ENCODE measurements around the gene FOXP2.

The FOXP2 gene

GRCh38 chr7:114639451-114639850 is 224.8 kb downstream of the FOXP2 start:
- H3K27me3 ChIP-seq (ENCODE audit: control insufficient read depth, insufficient read depth, low read length) = no peaks in the 10 kb centered on the region
- H3K9me3 ChIP-seq (ENCODE audit: control insufficient read depth, insufficient read depth, low read length) = no peaks in the 10 kb centered on the region
- H3K4me3 ChIP-seq (ENCODE audit: low read depth, low read length) = no peak overlapping the region
- no peak overlapping the region for H3K9ac ChIP-seq (ENCODE audit: low read depth, low read length)
- H3K36me3 ChIP-seq (ENCODE audit: control insufficient read depth, insufficient read depth, low read length) = no peaks in the 10 kb centered on the region
- no peak overlapping the region for H3K27ac ChIP-seq (ENCODE audit: low read depth, low read length)
- H3K4me1 ChIP-seq (ENCODE audit: control insufficient read depth, insufficient read depth, low read length) = no peaks in the 10 kb centered on the region

GRCh38 chr7:114644455-114644854 is 229.8 kb downstream of the FOXP2 start:
- H3K4me3 ChIP-seq (ENCODE audit: low read depth, low read length) = no peak overlapping the region
- no peaks in the 10 kb centered on the region for H3K36me3 ChIP-seq (ENCODE audit: control insufficient read depth, insufficient read depth, low read length)
- H3K9me3 ChIP-seq (ENCODE audit: control insufficient read depth, insufficient read depth, low read length) = no peaks in the 10 kb centered on the region
- H3K27me3 ChIP-seq (ENCODE audit: control insufficient read depth, insufficient read depth, low read length) = no peaks in the 10 kb centered on the region
- H3K4me1 ChIP-seq (ENCODE audit: control insufficient read depth, insufficient read depth, low read length) = peaks cover 12% of the 10 kb centered on the region; the same call in 1 of the 2 replicates
- H3K27ac ChIP-seq (ENCODE audit: low read depth, low read length) = no peak overlapping the region
- no peak overlapping the region for H3K9ac ChIP-seq (ENCODE audit: low read depth, low read length)

GRCh38 chr7:114645451-114645850 is 230.8 kb downstream of the FOXP2 start:
- H3K9me3 ChIP-seq (ENCODE audit: control insufficient read depth, insufficient read depth, low read length) = no peaks in the 10 kb centered on the region
- no peak overlapping the region for H3K27ac ChIP-seq (ENCODE audit: low read depth, low read length)
- no peaks in the 10 kb centered on the region for H3K36me3 ChIP-seq (ENCODE audit: control insufficient read depth, insufficient read depth, low read length)
- no peak overlapping the region for H3K4me3 ChIP-seq (ENCODE audit: low read depth, low read length)
- H3K27me3 ChIP-seq (ENCODE audit: control insufficient read depth, insufficient read depth, low read length) = no peaks in the 10 kb centered on the region
- no peak overlapping the region for H3K9ac ChIP-seq (ENCODE audit: low read depth, low read length)
- peaks cover 20% of the 10 kb centered on the region; the same call in 1 of the 2 replicates for H3K4me1 ChIP-seq (ENCODE audit: control insufficient read depth, insufficient read depth, low read length)

GRCh38 chr7:114647518-114647917 is 232.9 kb downstream of the FOXP2 start:
- H3K9me3 ChIP-seq (ENCODE audit: control insufficient read depth, insufficient read depth, low read length) = no peaks in the 10 kb centered on the region
- no peaks in the 10 kb centered on the region for H3K27me3 ChIP-seq (ENCODE audit: control insufficient read depth, insufficient read depth, low read length)
- H3K9ac ChIP-seq (ENCODE audit: low read depth, low read length) = no peak overlapping the region
- no peaks in the 10 kb centered on the region for H3K36me3 ChIP-seq (ENCODE audit: control insufficient read depth, insufficient read depth, low read length)
- H3K27ac ChIP-seq (ENCODE audit: low read depth, low read length) = no peak overlapping the region
- peaks cover 27% of the 10 kb centered on the region; the same call in 1 of the 2 replicates for H3K4me1 ChIP-seq (ENCODE audit: control insufficient read depth, insufficient read depth, low read length)
- H3K4me3 ChIP-seq (ENCODE audit: low read depth, low read length) = no peak overlapping the region

GRCh38 chr7:114648117-114648516 is 233.5 kb downstream of the FOXP2 start:
- Histone ChIP-seq H3K4me1 (ENCODE audit: control insufficient read depth, insufficient read depth, low read length) (peaks cover 27% of the 10 kb centered on the region; the same call in 1 of the 2 replicates), H3K27me3 (ENCODE audit: control insufficient read depth, insufficient read depth, low read length) (no peaks in the 10 kb centered on the region), H3K36me3 (ENCODE audit: control insufficient read depth, insufficient read depth, low read length) (no peaks in the 10 kb centered on the region), H3K27ac (ENCODE audit: low read depth, low read length) (no peak overlapping the region), H3K9ac (ENCODE audit: low read depth, low read length) (no peak overlapping the region), H3K9me3 (ENCODE audit: control insufficient read depth, insufficient read depth, low read length) (no peaks in the 10 kb centered on the region), H3K4me3 (ENCODE audit: low read depth, low read length) (no peak overlapping the region)

GRCh38 chr7:114648680-114649079 is 234.1 kb downstream of the FOXP2 start:
- Histone ChIP-seq H3K36me3 (ENCODE audit: control insufficient read depth, insufficient read depth, low read length) (no peaks in the 10 kb centered on the region), H3K9me3 (ENCODE audit: control insufficient read depth, insufficient read depth, low read length) (no peaks in the 10 kb centered on the region), H3K9ac (ENCODE audit: low read depth, low read length) (no peak overlapping the region), H3K4me3 (ENCODE audit: low read depth, low read length) (no peak overlapping the region), H3K27ac (ENCODE audit: low read depth, low read length) (no peak overlapping the region), H3K27me3 (ENCODE audit: control insufficient read depth, insufficient read depth, low read length) (no peaks in the 10 kb centered on the region), H3K4me1 (ENCODE audit: control insufficient read depth, insufficient read depth, low read length) (peaks cover 33% of the 10 kb centered on the region)

GRCh38 chr7:114649689-114650088 is 235.1 kb downstream of the FOXP2 start:
- Histone ChIP-seq H3K4me1 (ENCODE audit: control insufficient read depth, insufficient read depth, low read length) (peaks cover 37% of the 10 kb centered on the region), H3K36me3 (ENCODE audit: control insufficient read depth, insufficient read depth, low read length) (no peaks in the 10 kb centered on the region), H3K9ac (ENCODE audit: low read depth, low read length) (no peak overlapping the region), H3K9me3 (ENCODE audit: control insufficient read depth, insufficient read depth, low read length) (no peaks in the 10 kb centered on the region), H3K27me3 (ENCODE audit: control insufficient read depth, insufficient read depth, low read length) (no peaks in the 10 kb centered on the region), H3K4me3 (ENCODE audit: low read depth, low read length) (no peak overlapping the region), H3K27ac (ENCODE audit: low read depth, low read length) (no peak overlapping the region)

- Histone ChIP-seq H3K9ac (ENCODE audit: low read depth, low read length) (no peak overlapping the region), H3K4me3 (ENCODE audit: low read depth, low read length) (no peak overlapping the region), H3K9me3 (ENCODE audit: control insufficient read depth, insufficient read depth, low read length) (no peaks in the 10 kb centered on the region), H3K27me3 (ENCODE audit: control insufficient read depth, insufficient read depth, low read length) (no peaks in the 10 kb centered on the region), H3K36me3 (ENCODE audit: control insufficient read depth, insufficient read depth, low read length) (no peaks in the 10 kb centered on the region), H3K4me1 (ENCODE audit: control insufficient read depth, insufficient read depth, low read length) (peaks cover 36% of the 10 kb centered on the region), H3K27ac (ENCODE audit: low read depth, low read length) (no peak overlapping the region)
Measured at GRCh38 chr7:114650491-114650890, 235.9 kb downstream of the FOXP2 start.

- Histone ChIP-seq H3K27me3 (ENCODE audit: control insufficient read depth, insufficient read depth, low read length) (no peaks in the 10 kb centered on the region), H3K9ac (ENCODE audit: low read depth, low read length) (no peak overlapping the region), H3K27ac (ENCODE audit: low read depth, low read length) (no peak overlapping the region), H3K9me3 (ENCODE audit: control insufficient read depth, insufficient read depth, low read length) (no peaks in the 10 kb centered on the region), H3K36me3 (ENCODE audit: control insufficient read depth, insufficient read depth, low read length) (no peaks in the 10 kb centered on the region), H3K4me1 (ENCODE audit: control insufficient read depth, insufficient read depth, low read length) (peaks cover 32% of the 10 kb centered on the region), H3K4me3 (ENCODE audit: low read depth, low read length) (no peak overlapping the region)
Measured at GRCh38 chr7:114652041-114652440, 237.4 kb downstream of the FOXP2 start.

- Histone ChIP-seq H3K9me3 (ENCODE audit: control insufficient read depth, insufficient read depth, low read length) (no peaks in the 10 kb centered on the region), H3K4me3 (ENCODE audit: low read depth, low read length) (no peak overlapping the region), H3K9ac (ENCODE audit: low read depth, low read length) (no peak overlapping the region), H3K27ac (ENCODE audit: low read depth, low read length) (no peak overlapping the region), H3K36me3 (ENCODE audit: control insufficient read depth, insufficient read depth, low read length) (no peaks in the 10 kb centered on the region), H3K27me3 (ENCODE audit: control insufficient read depth, insufficient read depth, low read length) (no peaks in the 10 kb centered on the region), H3K4me1 (ENCODE audit: control insufficient read depth, insufficient read depth, low read length) (peaks cover 46% of the 10 kb centered on the region)
Measured at GRCh38 chr7:114653364-114654088, 238.9 kb downstream of the FOXP2 start.

GRCh38 chr7:114656466-114656865 is 241.9 kb downstream of the FOXP2 start:
- Histone ChIP-seq H3K36me3 (ENCODE audit: control insufficient read depth, insufficient read depth, low read length) (no peaks in the 10 kb centered on the region), H3K4me3 (ENCODE audit: low read depth, low read length) (no peak overlapping the region), H3K9ac (ENCODE audit: low read depth, low read length) (no peak overlapping the region), H3K4me1 (ENCODE audit: control insufficient read depth, insufficient read depth, low read length) (peaks cover 65% of the 10 kb centered on the region), H3K27ac (ENCODE audit: low read depth, low read length) (no peak overlapping the region), H3K9me3 (ENCODE audit: control insufficient read depth, insufficient read depth, low read length) (no peaks in the 10 kb centered on the region), H3K27me3 (ENCODE audit: control insufficient read depth, insufficient read depth, low read length) (no peaks in the 10 kb centered on the region)
